Uterine smooth muscle cell (primary cell): ENCODE measurements around the gene GABRB2. TPM values are rescaled to one million over a fixed set of nuclear protein-coding genes. Genes with fewer than 3 reads are reported as not detected.

Experiments
- total RNA-seq: library from RNA; depleted of rRNA; stranded (reverse); fragments of >200 nt; gene quantifications from 2 replicates; pipeline ENCODE4 v1.2.3, GENCODE V29; 2014

GABRB2 gene
- under 0.01 TPM in 2 replicates for total RNA-seq

GRCh38 chr5:161546470-161547301, at the start of gene GABRB2:
GABRB2 (minus strand) TSS chr5:161546725; CDS start chr5:161546643, 82 bp downstream.

Other genes starting within 250 kb of the GABRB2 start
- not detected in 2 replicates for gene GABRA6, start 139.0 kb upstream of the GABRB2 start, total RNA-seq